Mucosa of stomach (tissue), 1 donor: ENCODE results near the gene PACRGL.

Experiments
- H3K27me3 ChIP-seq: one replicate; pipeline ENCODE4 v1.7.0; 2013; ENCODE audit warnings: mild to moderate bottlenecking, low read length; ENCODE audit not compliant: control insufficient read depth, insufficient read depth
- H3K36me3 ChIP-seq: one replicate; pipeline ENCODE4 v1.7.0; 2013; ENCODE audit warnings: low read length; ENCODE audit not compliant: control insufficient read depth, insufficient read depth
- H3K4me1 ChIP-seq: one replicate; pipeline ENCODE4 v1.7.0; 2013; ENCODE audit warnings: mild to moderate bottlenecking, low read length; ENCODE audit not compliant: control insufficient read depth, insufficient read depth
- H3K4me3 ChIP-seq: one replicate; pipeline ENCODE4 v1.7.0; 2013; ENCODE audit warnings: low read length
- H3K9ac ChIP-seq: one replicate; pipeline ENCODE4 v1.7.0; 2013; ENCODE audit warnings: mild to moderate bottlenecking, low read length, moderate library complexity
- H3K9me3 ChIP-seq: one replicate; pipeline ENCODE4 v1.7.0; 2013; ENCODE audit warnings: mild to moderate bottlenecking, low read length, moderate library complexity; ENCODE audit not compliant: control insufficient read depth
- donor health status: Pancreatic carcinoma.

The PACRGL gene

GRCh38 chr4:20681271-20681670 is 19.0 kb upstream of the PACRGL start:
- Histone ChIP-seq H3K36me3 (no peaks in the 10 kb centered on the region), H3K9me3 (no peaks in the 10 kb centered on the region), H3K4me1 (no peaks in the 10 kb centered on the region), H3K27me3 (no peaks in the 10 kb centered on the region), H3K9ac (no peak overlapping the region), H3K4me3 (no peak overlapping the region)

- no peaks in the 10 kb centered on the region for H3K36me3 ChIP-seq
- H3K9me3 ChIP-seq = no peaks in the 10 kb centered on the region
- no peak overlapping the region for H3K9ac ChIP-seq
- H3K4me1 ChIP-seq = no peaks in the 10 kb centered on the region
- H3K27me3 ChIP-seq = no peaks in the 10 kb centered on the region
- H3K4me3 ChIP-seq = no peak overlapping the region
Observed at GRCh38 chr4:20682853-20683252, 17.4 kb upstream of the PACRGL start.

DNA sequence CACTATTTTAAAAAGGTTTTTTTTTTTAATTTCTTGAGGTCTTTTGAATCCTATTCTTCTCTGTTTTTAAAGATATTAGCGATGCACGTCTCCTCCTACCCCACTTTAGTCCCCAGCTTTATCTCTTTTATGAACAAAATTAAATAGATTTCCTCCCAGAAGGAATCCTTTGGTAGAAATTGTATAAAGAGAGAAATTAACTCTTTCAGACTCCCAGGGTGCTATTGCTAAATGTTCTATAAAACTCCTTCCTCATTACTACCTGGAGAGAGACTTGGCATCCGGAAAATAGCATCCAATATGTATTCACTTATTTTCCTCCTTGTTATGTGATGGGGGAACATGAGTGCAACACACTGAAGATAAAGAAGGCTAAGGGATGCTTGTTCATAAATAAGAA is 16.5 kb upstream of the PACRGL start:
- Histone ChIP-seq H3K36me3 (no peaks in the 10 kb centered on the region), H3K27me3 (no peaks in the 10 kb centered on the region), H3K4me1 (no peaks in the 10 kb centered on the region), H3K9ac (no peak overlapping the region), H3K4me3 (no peak overlapping the region), H3K9me3 (no peaks in the 10 kb centered on the region)

GRCh38 chr4:20684852-20685763 is 15.2 kb upstream of the PACRGL start:
- no peaks in the 10 kb centered on the region for H3K27me3 ChIP-seq
- no peak overlapping the region for H3K4me3 ChIP-seq
- H3K9ac ChIP-seq = no peak overlapping the region
- no peaks in the 10 kb centered on the region for H3K4me1 ChIP-seq
- no peaks in the 10 kb centered on the region for H3K36me3 ChIP-seq
- no peaks in the 10 kb centered on the region for H3K9me3 ChIP-seq

DNA sequence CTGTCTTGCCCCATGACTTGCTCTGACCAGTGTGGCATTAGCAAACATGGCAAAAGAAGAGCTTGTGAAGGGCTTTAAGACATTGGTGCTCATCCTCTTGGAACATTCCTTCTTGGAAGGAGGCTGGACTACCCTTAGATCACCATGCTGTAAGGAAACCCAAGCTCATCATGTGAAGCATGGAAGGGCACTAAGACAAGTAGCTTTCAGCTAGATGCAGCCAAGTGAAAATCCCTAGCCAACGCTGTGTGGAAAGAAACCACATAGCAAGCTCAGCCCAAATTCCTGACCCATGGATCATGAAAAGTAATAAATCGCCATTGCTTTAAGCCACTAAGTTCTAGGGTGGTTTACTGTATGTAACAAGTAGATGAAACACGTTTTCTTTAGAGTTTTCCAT is 12.4 kb upstream of the PACRGL start:
- H3K4me3 ChIP-seq = no peak overlapping the region
- no peaks in the 10 kb centered on the region for H3K36me3 ChIP-seq
- H3K9me3 ChIP-seq = no peaks in the 10 kb centered on the region
- H3K9ac ChIP-seq = no peak overlapping the region
- H3K4me1 ChIP-seq = no peaks in the 10 kb centered on the region
- no peaks in the 10 kb centered on the region for H3K27me3 ChIP-seq

GRCh38 chr4:20696815-20697214 is 3.4 kb upstream of the PACRGL start:
- H3K9me3 ChIP-seq = no peaks in the 10 kb centered on the region
- no peak overlapping the region for H3K4me3 ChIP-seq
- no peaks in the 10 kb centered on the region for H3K36me3 ChIP-seq
- H3K9ac ChIP-seq = no peak overlapping the region
- H3K4me1 ChIP-seq = peaks cover 6% of the 10 kb centered on the region
- no peaks in the 10 kb centered on the region for H3K27me3 ChIP-seq

DNA sequence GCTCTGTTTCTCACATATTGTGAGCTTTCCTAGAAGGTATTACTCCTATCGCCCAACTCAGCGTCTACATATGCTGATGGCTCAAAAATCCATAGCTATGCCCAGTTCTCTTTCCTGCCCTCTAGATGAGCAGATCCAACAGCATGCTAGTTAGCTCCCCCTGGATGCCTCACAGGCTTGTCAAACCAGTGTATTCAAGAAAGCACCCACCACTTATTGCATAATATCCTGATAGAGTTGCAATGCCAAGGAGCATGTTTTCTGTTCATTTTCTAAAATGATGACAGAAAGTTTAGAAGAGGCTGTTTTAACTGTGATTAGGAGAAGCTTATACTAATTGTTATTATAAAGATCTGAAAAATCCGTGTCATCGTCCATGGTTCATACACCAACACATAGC is 1.9 kb upstream of the PACRGL start:
- Histone ChIP-seq H3K36me3 (no peaks in the 10 kb centered on the region), H3K27me3 (no peaks in the 10 kb centered on the region), H3K4me3 (no peak overlapping the region), H3K9me3 (no peaks in the 10 kb centered on the region), H3K4me1 (peaks cover 6% of the 10 kb centered on the region), H3K9ac (no peak overlapping the region)

- no peaks in the 10 kb centered on the region for H3K9me3 ChIP-seq
- no peaks in the 10 kb centered on the region for H3K27me3 ChIP-seq
- no peak overlapping the region for H3K4me3 ChIP-seq
- no peak overlapping the region for H3K9ac ChIP-seq
- no peaks in the 10 kb centered on the region for H3K36me3 ChIP-seq
- H3K4me1 ChIP-seq = peaks cover 6% of the 10 kb centered on the region
Observed at GRCh38 chr4:20698820-20699219, 1.4 kb upstream of the PACRGL start.

- H3K4me3 ChIP-seq = no peak overlapping the region
- no peaks in the 10 kb centered on the region for H3K27me3 ChIP-seq
- H3K9me3 ChIP-seq = no peaks in the 10 kb centered on the region
- no peak overlapping the region for H3K9ac ChIP-seq
- no peaks in the 10 kb centered on the region for H3K4me1 ChIP-seq
- no peaks in the 10 kb centered on the region for H3K36me3 ChIP-seq
Observed at GRCh38 chr4:20711335-20711734, 11.1 kb downstream of the PACRGL start.

DNA sequence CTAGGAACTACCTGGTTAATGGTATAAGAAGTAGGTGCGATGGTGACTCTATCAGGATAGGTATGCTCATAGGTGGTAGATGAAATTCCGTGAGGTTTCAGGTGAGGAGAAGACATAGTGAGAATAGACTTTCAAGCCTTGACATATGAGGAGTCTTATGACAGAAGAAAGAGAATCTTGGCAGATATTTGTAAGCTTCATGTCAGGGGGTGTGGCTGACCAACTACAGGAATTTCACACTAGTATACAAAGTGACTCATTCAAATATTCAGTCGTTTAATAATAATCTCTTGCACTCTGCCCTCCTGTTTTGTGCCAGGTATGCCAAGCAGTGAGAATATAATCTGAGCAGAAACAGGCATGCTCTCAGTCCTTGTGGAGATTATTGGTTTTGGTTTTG is 22.8 kb downstream of the PACRGL start:
- Histone ChIP-seq H3K4me3 (no peak overlapping the region), H3K9me3 (no peaks in the 10 kb centered on the region), H3K27me3 (no peaks in the 10 kb centered on the region), H3K36me3 (peaks cover 8% of the 10 kb centered on the region), H3K4me1 (no peaks in the 10 kb centered on the region), H3K9ac (no peak overlapping the region)

DNA sequence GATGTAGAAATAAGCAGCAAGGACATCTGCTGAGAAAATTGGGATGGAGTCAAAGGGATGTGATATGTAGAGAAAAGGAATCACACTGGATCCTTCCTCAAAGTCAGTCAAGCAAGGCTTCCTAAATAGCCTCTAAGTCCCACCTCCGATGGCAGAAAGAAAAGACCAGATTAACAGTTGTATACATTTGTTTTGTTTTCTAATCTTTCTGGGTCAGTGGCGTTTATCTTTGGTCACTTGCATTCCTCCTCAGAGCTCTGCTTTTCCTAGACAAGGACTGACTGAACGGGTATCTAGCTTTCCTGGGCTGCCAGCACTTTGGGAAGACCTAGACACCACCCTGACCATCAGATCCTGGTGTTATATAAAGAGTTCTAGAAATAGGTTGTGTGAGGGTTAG is 23.2 kb downstream of the PACRGL start:
- no peak overlapping the region for H3K4me3 ChIP-seq
- peaks cover 8% of the 10 kb centered on the region for H3K36me3 ChIP-seq

DNA sequence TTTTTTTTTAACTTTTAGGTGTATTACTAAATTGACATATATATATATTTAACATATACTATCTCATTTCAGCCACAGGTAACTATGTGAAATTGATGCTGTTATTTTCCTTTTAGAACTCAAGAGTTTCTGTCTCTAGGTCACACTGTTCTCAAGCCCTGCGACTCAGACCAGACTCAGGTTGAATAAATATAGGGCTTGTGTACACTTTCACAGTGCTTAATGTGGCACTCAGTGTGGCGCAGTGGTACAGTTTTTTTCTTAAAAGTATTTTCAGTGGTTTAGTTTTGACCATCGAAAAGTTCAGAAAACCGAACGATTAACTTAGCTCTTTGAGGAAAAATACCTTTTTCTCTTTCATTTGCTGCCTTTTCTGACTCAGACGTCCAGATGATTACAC is 24.7 kb downstream of the PACRGL start:
- no peaks in the 10 kb centered on the region for H3K27me3 ChIP-seq
- peaks cover 8% of the 10 kb centered on the region for H3K36me3 ChIP-seq
- H3K9ac ChIP-seq = no peak overlapping the region
- no peaks in the 10 kb centered on the region for H3K9me3 ChIP-seq
- no peaks in the 10 kb centered on the region for H3K4me1 ChIP-seq
- H3K4me3 ChIP-seq = no peak overlapping the region

More for the DNA sequence above, 23.2 kb downstream of the PACRGL start:
- no peaks in the 10 kb centered on the region for H3K9me3 ChIP-seq
- H3K9ac ChIP-seq = no peak overlapping the region
- no peaks in the 10 kb centered on the region for H3K4me1 ChIP-seq
- H3K27me3 ChIP-seq = no peaks in the 10 kb centered on the region
